Measurements from ENCODE around the gene TMSB4X. TPM values are rescaled to one million over a fixed set of nuclear protein-coding genes. Genes with fewer than 3 reads are reported as not detected.
"Not testable (repeated sequence)": the region's sequence is repeated elsewhere in the genome, so short reads cannot be mapped to it uniquely, and the experiment has no call there.

TMSB4X gene
- total and polyA plus RNA-seq, 7 donors, result 1,233 to 20,488 (median 1,969) TPM

GRCh38 chrX:12978205-12979025 is 3.5 kb downstream of the TMSB4X start:
- Histone ChIP-seq H3K4me1 (no peaks in the 10 kb centered on the region), H3K27me3 (no peaks in the 10 kb centered on the region), H3K9me3 (no peaks in the 10 kb centered on the region), H3K4me3 (peak overlapping the region in 2 of 4 donors; percentile 67 to 70), H3K36me3 (peaks cover 0 to 4% (median 0%) of the 10 kb centered on the region in 4 donors), H3K27ac (peak overlapping the region; percentile 49 to 92 (median 90))
- WGBS, 2 donors, result 8 to 16% methylated on average over 14 of the region's 14 CpGs
- TF ChIP-seq CTCF (IDR thresholded peaks at IDR 0.05) (no peak), POLR2AphosphoS5 (IDR thresholded peaks at IDR 0.05) (peak in 3 of 4 donors; percentile 10 to 26 (median 10))
- peak; percentile 77 for DNase-seq
- intact Hi-C loops (cut with DNase I), result loop anchor here (5.0 to 10.0 kb wide), 3 partner anchors 106 to 676 kb away; partner anchors contain the start of gene TCEANC

DNA sequence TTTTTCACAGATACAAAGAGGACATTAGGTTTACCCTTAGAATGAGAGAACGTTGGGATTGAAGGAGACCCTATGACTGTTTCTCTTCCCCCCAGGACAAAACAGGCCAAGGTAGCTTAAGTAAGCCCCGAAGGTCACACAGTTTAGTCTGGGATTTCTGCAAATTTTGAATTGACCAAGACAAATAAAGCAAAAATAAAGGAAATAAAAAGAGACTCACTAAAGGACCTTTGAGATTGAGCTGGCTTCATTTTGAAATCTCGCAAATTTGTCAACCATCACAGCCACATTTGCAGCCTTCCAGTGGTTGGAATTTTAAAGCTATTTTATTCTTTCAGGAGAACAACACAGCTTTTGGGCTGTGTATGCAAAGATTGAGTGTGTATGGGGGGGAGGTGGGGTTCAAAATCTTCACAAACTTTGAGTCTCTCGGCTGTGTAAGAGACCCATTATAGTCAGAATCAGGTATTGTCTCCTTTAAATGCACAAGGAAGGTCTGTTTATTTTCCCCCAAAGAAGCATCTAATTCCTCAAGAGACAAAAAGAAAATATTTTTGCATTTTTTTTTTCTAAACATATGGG is 4.2 kb downstream of the TMSB4X start:
- intact Hi-C loops (cut with DNase I), result loop anchor here (5.0 to 10.0 kb wide), 3 partner anchors 106 to 676 kb away; partner anchors contain the start of gene TCEANC
- Histone ChIP-seq H3K4me3 (no peak overlapping the region), H3K9me3 (no peaks in the 10 kb centered on the region), H3K36me3 (peaks cover 0 to 4% (median 0%) of the 10 kb centered on the region in 4 donors), H3K27me3 (no peaks in the 10 kb centered on the region), H3K4me1 (no peaks in the 10 kb centered on the region), H3K27ac (peak overlapping the region; percentile 49 to 92 (median 90))
- 43 to 72% methylated on average over 4 of the region's 4 CpGs for WGBS, 2 donors
- TF ChIP-seq EP300 (IDR thresholded peaks at IDR 0.05) (no peak), POLR2A (IDR thresholded peaks at IDR 0.05) (no peak), POLR2AphosphoS5 (IDR thresholded peaks at IDR 0.05) (no peak), CTCF (IDR thresholded peaks at IDR 0.05) (no peak)
- DNase-seq, result no peak

DNA sequence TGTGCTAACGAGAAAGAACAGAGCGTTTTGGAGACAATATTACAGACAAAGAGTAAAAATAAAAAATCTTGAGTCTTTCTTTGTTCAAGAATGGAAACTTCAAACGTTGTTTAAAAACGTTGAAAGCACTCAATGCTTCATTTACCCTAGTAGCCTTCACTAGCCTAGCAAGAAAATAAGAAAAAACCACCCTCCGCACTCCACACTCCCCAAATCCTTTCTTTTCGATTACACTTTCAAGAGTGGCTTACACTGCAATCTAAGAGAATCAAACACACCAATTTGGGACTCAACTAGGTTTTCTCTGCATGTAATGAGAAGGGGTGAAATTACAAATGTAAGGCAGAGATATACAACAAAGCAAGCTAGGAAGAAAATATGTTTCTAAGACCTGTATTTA is 4.7 kb downstream of the TMSB4X start:
- H3K27ac ChIP-seq, result peak overlapping the region in 3 of 4 donors; percentile 88 to 92 (median 91)
- no peak for DNase-seq
- no peak overlapping the region for H3K4me3 ChIP-seq
- no peaks in the 10 kb centered on the region for H3K9me3 ChIP-seq
- TF ChIP-seq CTCF (IDR thresholded peaks at IDR 0.05) (no peak), POLR2AphosphoS5 (IDR thresholded peaks at IDR 0.05) (no peak), POLR2A (IDR thresholded peaks at IDR 0.05) (no peak), EP300 (IDR thresholded peaks at IDR 0.05) (no peak)
- no peaks in the 10 kb centered on the region for H3K27me3 ChIP-seq
- H3K36me3 ChIP-seq, result peaks cover 0 to 4% (median 0%) of the 10 kb centered on the region in 4 donors
- intact Hi-C loops (cut with DNase I), result loop anchor here (5.0 to 10.0 kb wide), 3 partner anchors 105 to 675 kb away; partner anchors contain the start of gene TCEANC
- WGBS, 2 donors, result 39 to 68% methylated on average over 6 of the region's 6 CpGs
- no peaks in the 10 kb centered on the region for H3K4me1 ChIP-seq

DNA sequence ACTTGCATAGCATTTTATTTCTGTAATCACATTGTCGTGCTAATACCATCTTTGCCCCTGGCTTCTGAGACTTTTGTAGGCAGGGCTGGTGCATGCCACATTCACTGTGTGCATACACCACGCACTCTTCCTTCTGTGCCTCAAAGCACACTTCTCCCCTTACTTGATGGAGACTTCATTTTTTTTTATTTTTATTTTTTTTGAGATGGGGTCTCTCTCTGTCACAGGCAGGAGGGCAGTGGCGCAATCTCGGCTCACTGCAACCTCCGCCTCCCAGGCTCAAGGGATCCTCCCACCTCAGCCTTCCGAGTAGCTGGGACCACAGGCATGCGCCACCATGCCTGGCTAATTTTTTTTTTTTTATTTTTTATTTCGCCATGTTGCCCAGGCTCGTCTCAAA is 5.1 kb downstream of the TMSB4X start:
- H3K4me3 ChIP-seq; intact Hi-C loops (cut with DNase I); H3K36me3 ChIP-seq; DNase-seq; H3K27me3 ChIP-seq; H3K4me1 ChIP-seq; H3K9me3 ChIP-seq: not testable (repeated sequence)
- peak overlapping the region in 2 of 4 donors; percentile 88 to 92 for H3K27ac ChIP-seq
- WGBS, 2 donors, result 76 to 85% methylated on average over 9 of the region's 9 CpGs

DNA sequence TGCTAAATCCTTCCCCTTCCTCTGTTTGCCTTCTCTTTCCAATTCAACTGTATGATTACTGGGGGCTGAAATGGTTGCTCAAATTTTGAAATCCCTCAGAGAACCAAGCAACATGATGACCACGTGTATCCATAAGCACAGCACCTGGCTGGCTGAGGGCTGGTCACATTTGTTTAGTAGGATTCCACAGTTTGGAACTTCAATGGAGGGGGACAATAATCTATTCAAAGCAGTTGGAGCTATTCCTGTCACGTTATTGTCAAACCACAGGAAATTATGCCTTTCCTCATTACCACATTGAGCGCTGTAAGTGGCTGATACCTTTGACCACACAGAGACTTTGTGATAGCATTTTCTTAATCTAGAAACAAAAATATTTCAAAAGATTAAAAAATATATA is 7.0 kb downstream of the TMSB4X start:
- Histone ChIP-seq H3K36me3 (peaks cover 0 to 4% (median 0%) of the 10 kb centered on the region in 4 donors), H3K27ac (no peak overlapping the region), H3K27me3 (no peaks in the 10 kb centered on the region), H3K4me3 (no peak overlapping the region), H3K4me1 (no peaks in the 10 kb centered on the region), H3K9me3 (no peaks in the 10 kb centered on the region)
- intact Hi-C loops (cut with DNase I), result no loop called here
- DNase-seq, result no peak
- TF ChIP-seq POLR2AphosphoS5 (IDR thresholded peaks at IDR 0.05) (no peak), EP300 (IDR thresholded peaks at IDR 0.05) (no peak), CTCF (IDR thresholded peaks at IDR 0.05) (no peak), POLR2A (IDR thresholded peaks at IDR 0.05) (no peak)
- 32 to 53% methylated on average over 3 of the region's 3 CpGs for WGBS, 2 donors

All from sigmoid colon (tissue), 7 donors.